ENCODE data around the gene TNRC6C.

GRCh38 chr17:78095035-78095434 is 136.5 kb downstream of the TNRC6C start:
- TF ChIP-seq POLR2A (IDR thresholded peaks at IDR 0.05) = no peak
- no peak for TF ChIP-seq CTCF (IDR thresholded peaks at IDR 0.05)
